ENCODE results near the gene CNGA3. TPM values are rescaled to one million over a fixed set of nuclear protein-coding genes. Genes with fewer than 3 reads are reported as not detected.

The CNGA3 gene
- total and polyA plus RNA-seq, 2 experiments from 2014 or later, result not detected

DNA sequence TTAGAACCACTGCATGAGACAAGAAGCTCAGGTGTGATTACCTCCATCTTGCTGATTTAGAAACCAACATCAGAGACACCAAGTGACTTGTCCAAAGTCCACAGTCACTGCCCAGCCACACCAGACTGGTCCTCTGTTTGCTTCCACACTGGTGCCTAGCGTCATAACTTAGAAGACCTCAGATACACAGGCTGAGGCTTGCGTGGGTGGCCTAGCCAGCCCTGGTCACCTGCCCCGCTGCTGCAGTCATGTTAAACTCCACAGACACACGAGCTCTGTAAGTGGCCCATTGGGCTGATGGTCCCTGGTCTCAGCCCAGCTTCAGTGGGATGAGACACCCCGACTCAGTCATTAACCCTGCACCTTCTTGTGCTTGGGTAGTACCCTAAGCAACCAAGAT, 47.1 kb downstream of the CNGA3 start (continued):
- TF ChIP-seq, protein P1, sequence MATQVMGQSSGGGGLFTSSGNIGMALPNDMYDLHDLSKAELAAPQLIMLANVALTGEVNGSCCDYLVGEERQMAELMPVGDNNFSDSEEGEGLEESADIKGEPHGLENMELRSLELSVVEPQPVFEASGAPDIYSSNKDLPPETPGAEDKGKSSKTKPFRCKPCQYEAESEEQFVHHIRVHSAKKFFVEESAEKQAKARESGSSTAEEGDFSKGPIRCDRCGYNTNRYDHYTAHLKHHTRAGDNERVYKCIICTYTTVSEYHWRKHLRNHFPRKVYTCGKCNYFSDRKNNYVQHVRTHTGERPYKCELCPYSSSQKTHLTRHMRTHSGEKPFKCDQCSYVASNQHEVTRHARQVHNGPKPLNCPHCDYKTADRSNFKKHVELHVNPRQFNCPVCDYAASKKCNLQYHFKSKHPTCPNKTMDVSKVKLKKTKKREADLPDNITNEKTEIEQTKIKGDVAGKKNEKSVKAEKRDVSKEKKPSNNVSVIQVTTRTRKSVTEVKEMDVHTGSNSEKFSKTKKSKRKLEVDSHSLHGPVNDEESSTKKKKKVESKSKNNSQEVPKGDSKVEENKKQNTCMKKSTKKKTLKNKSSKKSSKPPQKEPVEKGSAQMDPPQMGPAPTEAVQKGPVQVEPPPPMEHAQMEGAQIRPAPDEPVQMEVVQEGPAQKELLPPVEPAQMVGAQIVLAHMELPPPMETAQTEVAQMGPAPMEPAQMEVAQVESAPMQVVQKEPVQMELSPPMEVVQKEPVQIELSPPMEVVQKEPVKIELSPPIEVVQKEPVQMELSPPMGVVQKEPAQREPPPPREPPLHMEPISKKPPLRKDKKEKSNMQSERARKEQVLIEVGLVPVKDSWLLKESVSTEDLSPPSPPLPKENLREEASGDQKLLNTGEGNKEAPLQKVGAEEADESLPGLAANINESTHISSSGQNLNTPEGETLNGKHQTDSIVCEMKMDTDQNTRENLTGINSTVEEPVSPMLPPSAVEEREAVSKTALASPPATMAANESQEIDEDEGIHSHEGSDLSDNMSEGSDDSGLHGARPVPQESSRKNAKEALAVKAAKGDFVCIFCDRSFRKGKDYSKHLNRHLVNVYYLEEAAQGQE (IDR thresholded peaks at IDR 0.05; ENCODE audit: unreplicated experiment), result no peak
- TF ChIP-seq CREB1 (CRISPR knock-in tag; IDR thresholded peaks at IDR 0.05; ENCODE audit: low read depth), result no peak

DNA sequence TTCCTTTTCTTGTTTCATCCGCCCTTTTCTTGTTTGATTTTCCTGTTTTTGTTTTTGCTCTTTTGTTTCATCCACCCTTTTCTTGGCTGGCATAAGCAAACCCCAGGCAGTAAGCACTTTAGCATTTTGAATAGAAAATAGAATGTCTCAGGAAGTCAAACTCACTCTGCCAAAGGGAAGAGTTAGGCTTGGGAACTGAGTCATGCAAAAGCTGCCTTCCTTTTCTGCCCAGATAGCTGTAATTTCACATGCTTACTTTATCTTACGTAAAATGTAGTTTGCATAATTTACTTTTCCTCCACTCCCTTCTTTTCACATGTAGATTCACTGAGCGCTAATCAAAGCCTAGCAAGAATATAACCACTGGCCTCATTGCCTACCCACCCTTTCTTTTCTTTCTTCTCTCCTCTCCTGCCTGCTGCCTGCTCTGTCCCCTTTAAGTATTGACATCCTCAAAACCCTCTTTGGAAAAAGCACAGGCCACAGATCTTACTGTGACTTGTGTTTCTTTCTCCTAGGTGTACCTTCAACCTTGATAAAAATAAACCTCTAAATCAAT, 48.4 kb downstream of the CNGA3 start:
- H3K79me2 ChIP-seq (replicated peaks; ENCODE audit: insufficient read depth), result no peaks in the 10 kb centered on the region
- Mint-ChIP-seq H3K4me1 (peaks cover 8% of the 10 kb centered on the region), H3K27me3 (ENCODE audit: insufficient read depth, low read depth, poor library complexity) (peaks cover 13% of the 10 kb centered on the region), H3K4me3 (no peak overlapping the region), H3K27ac (no peak overlapping the region), H3K36me3 (ENCODE audit: low read depth) (no peaks in the 10 kb centered on the region; the same call in 2 of the 3 replicates), H3K9me3 (no peaks in the 10 kb centered on the region)
- H3K4me1 ChIP-seq (ENCODE audit: insufficient read depth), result peaks cover 14% of the 10 kb centered on the region
- H3K4me3 ChIP-seq, result 0 out of 2 replicates have a peak overlapping the region, but pooled peaks have one; percentile 30
- no peak for TF ChIP-seq STAT1 (IDR thresholded peaks at IDR 0.05; ENCODE audit: unreplicated experiment)
- H4K20me1 ChIP-seq (replicated peaks; ENCODE audit: insufficient read depth), result no peaks in the 10 kb centered on the region; the same call in 1 of the 2 replicates
- DNase-seq (ENCODE audit: low spot score), result peak; percentile 36
- H3K27ac ChIP-seq (ENCODE audit: low read depth), result no peak overlapping the region
- H3K27me3 ChIP-seq (ENCODE audit: insufficient read depth), result no peaks in the 10 kb centered on the region
- peak; percentile 69 for ATAC-seq
- no peaks in the 10 kb centered on the region for H3K36me3 ChIP-seq (ENCODE audit: insufficient read depth)
- 0 out of 2 replicates have a peak, but pooled peaks cover 14% of the 10 kb centered on the region for H3K9me2 ChIP-seq (ENCODE audit: insufficient read depth)
- H3F3A ChIP-seq (replicated peaks; ENCODE audit: low read depth), result no peaks in the 10 kb centered on the region
- H2AFZ ChIP-seq, result no peak overlapping the region
- peak overlapping the region; percentile 54 for H3K4me2 ChIP-seq

DNA sequence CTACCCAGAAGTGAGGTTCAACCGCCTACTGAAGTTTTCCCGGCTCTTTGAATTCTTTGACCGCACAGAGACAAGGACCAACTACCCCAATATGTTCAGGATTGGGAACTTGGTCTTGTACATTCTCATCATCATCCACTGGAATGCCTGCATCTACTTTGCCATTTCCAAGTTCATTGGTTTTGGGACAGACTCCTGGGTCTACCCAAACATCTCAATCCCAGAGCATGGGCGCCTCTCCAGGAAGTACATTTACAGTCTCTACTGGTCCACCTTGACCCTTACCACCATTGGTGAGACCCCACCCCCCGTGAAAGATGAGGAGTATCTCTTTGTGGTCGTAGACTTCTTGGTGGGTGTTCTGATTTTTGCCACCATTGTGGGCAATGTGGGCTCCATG, 49.7 kb downstream of the CNGA3 start:
- Mint-ChIP-seq H3K27me3 (ENCODE audit: insufficient read depth, low read depth, poor library complexity) (peaks cover 10% of the 10 kb centered on the region), H3K27ac (no peak overlapping the region), H3K9me3 (no peaks in the 10 kb centered on the region), H3K36me3 (ENCODE audit: low read depth) (no peaks in the 10 kb centered on the region; the same call in 2 of the 3 replicates), H3K4me1 (peaks cover 8% of the 10 kb centered on the region), H3K4me3 (no peak overlapping the region)
- Histone ChIP-seq H3K79me2 (replicated peaks; ENCODE audit: insufficient read depth) (no peaks in the 10 kb centered on the region), H3K4me3 (no peak overlapping the region), H3K9me2 (ENCODE audit: insufficient read depth) (0 out of 2 replicates have a peak, but pooled peaks cover 14% of the 10 kb centered on the region), H3F3A (replicated peaks; ENCODE audit: low read depth) (no peaks in the 10 kb centered on the region), H2AFZ (no peak overlapping the region), H4K20me1 (replicated peaks; ENCODE audit: insufficient read depth) (no peaks in the 10 kb centered on the region; the same call in 1 of the 2 replicates), H3K27ac (ENCODE audit: low read depth) (no peak overlapping the region), H3K4me1 (ENCODE audit: insufficient read depth) (peaks cover 14% of the 10 kb centered on the region), H3K27me3 (ENCODE audit: insufficient read depth) (no peaks in the 10 kb centered on the region), H3K36me3 (ENCODE audit: insufficient read depth) (no peaks in the 10 kb centered on the region), H3K4me2 (no peak overlapping the region)
- DNase-seq (ENCODE audit: low spot score) (no peak), ATAC-seq (no peak)
- TF ChIP-seq, protein P2, sequence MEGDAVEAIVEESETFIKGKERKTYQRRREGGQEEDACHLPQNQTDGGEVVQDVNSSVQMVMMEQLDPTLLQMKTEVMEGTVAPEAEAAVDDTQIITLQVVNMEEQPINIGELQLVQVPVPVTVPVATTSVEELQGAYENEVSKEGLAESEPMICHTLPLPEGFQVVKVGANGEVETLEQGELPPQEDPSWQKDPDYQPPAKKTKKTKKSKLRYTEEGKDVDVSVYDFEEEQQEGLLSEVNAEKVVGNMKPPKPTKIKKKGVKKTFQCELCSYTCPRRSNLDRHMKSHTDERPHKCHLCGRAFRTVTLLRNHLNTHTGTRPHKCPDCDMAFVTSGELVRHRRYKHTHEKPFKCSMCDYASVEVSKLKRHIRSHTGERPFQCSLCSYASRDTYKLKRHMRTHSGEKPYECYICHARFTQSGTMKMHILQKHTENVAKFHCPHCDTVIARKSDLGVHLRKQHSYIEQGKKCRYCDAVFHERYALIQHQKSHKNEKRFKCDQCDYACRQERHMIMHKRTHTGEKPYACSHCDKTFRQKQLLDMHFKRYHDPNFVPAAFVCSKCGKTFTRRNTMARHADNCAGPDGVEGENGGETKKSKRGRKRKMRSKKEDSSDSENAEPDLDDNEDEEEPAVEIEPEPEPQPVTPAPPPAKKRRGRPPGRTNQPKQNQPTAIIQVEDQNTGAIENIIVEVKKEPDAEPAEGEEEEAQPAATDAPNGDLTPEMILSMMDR (conservative IDR thresholded peaks at IDR 0.05; ENCODE audit: low read depth in 2 of 2), result no peak
- TF ChIP-seq EZH2 (IDR thresholded peaks at IDR 0.05; ENCODE audit: low read depth, unreplicated experiment), result no peak
- no peak for TF ChIP-seq POLR2AphosphoS5 (IDR thresholded peaks at IDR 0.05; ENCODE audit: low read depth)
- TF ChIP-seq, protein P3, sequence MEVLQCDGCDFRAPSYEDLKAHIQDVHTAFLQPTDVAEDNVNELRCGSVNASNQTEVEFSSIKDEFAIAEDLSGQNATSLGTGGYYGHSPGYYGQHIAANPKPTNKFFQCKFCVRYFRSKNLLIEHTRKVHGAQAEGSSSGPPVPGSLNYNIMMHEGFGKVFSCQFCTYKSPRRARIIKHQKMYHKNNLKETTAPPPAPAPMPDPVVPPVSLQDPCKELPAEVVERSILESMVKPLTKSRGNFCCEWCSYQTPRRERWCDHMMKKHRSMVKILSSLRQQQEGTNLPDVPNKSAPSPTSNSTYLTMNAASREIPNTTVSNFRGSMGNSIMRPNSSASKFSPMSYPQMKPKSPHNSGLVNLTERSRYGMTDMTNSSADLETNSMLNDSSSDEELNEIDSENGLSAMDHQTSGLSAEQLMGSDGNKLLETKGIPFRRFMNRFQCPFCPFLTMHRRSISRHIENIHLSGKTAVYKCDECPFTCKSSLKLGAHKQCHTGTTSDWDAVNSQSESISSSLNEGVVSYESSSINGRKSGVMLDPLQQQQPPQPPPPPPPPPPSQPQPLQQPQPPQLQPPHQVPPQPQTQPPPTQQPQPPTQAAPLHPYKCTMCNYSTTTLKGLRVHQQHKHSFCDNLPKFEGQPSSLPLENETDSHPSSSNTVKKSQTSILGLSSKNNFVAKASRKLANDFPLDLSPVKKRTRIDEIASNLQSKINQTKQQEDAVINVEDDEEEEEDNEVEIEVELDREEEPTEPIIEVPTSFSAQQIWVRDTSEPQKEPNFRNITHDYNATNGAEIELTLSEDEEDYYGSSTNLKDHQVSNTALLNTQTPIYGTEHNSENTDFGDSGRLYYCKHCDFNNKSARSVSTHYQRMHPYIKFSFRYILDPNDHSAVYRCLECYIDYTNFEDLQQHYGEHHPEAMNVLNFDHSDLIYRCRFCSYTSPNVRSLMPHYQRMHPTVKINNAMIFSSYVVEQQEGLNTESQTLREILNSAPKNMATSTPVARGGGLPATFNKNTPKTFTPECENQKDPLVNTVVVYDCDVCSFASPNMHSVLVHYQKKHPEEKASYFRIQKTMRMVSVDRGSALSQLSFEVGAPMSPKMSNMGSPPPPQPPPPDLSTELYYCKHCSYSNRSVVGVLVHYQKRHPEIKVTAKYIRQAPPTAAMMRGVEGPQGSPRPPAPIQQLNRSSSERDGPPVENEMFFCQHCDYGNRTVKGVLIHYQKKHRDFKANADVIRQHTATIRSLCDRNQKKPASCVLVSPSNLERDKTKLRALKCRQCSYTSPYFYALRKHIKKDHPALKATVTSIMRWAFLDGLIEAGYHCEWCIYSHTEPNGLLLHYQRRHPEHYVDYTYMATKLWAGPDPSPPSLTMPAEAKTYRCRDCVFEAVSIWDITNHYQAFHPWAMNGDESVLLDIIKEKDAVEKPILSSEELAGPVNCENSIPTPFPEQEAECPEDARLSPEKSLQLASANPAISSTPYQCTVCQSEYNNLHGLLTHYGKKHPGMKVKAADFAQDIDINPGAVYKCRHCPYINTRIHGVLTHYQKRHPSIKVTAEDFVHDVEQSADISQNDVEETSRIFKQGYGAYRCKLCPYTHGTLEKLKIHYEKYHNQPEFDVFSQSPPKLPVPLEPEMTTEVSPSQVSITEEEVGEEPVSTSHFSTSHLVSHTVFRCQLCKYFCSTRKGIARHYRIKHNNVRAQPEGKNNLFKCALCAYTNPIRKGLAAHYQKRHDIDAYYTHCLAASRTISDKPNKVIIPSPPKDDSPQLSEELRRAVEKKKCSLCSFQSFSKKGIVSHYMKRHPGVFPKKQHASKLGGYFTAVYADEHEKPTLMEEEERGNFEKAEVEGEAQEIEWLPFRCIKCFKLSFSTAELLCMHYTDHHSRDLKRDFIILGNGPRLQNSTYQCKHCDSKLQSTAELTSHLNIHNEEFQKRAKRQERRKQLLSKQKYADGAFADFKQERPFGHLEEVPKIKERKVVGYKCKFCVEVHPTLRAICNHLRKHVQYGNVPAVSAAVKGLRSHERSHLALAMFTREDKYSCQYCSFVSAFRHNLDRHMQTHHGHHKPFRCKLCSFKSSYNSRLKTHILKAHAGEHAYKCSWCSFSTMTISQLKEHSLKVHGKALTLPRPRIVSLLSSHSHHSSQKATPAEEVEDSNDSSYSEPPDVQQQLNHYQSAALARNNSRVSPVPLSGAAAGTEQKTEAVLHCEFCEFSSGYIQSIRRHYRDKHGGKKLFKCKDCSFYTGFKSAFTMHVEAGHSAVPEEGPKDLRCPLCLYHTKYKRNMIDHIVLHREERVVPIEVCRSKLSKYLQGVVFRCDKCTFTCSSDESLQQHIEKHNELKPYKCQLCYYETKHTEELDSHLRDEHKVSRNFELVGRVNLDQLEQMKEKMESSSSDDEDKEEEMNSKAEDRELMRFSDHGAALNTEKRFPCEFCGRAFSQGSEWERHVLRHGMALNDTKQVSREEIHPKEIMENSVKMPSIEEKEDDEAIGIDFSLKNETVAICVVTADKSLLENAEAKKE (CRISPR knock-in tag; IDR thresholded peaks at IDR 0.05), result no peak

All from GM23338 (cell line).